GM20000 (cell line): ENCODE results near the gene ZP2.
"Not testable (repeated sequence)": the region's sequence is repeated elsewhere in the genome, so short reads cannot be mapped to it uniquely, and the experiment has no call there.

Experiments
- DNase-seq: peaks from one replicate; pipeline ENCODE4 v3.0.0; 2012; ENCODE audit warnings: low spot score
- CTCF ChIP-seq: IDR thresholded peaks from 2 replicates; pipeline ENCODE4 v1.5.1; 2012; ENCODE audit warnings: mild to moderate bottlenecking, control low read depth; ENCODE audit errors: extremely low read depth, missing control alignments

ZP2 gene

GRCh38 chr16:21152160-21153030 lies 59.0 kb downstream of the ZP2 start:
- not testable (repeated sequence) for DNase-seq

GRCh38 chr16:21150375-21151001 lies 60.9 kb downstream of the ZP2 start, which contains the start of gene DNAH3:
TSS of gene DNAH3 (minus strand) at chr16:21150846. CDS start at chr16:21150319, 527 bp downstream.
- no peak for DNase-seq
- no peak for TF ChIP-seq CTCF
